Glomerular visceral epithelial cell (primary cell): ENCODE measurements around the gene ADAMTS18.
"Not testable (repeated sequence)": the region's sequence is repeated elsewhere in the genome, so short reads cannot be mapped to it uniquely, and the experiment has no call there.

Experiments
- DNase-seq: peaks from one replicate; pipeline ENCODE4 v3.0.0-alpha.2; 2016; ENCODE audit errors: extremely low spot score

ADAMTS18 gene

GRCh38 chr16:77434530-77435271, at the start of gene ADAMTS18:
TSS of gene ADAMTS18 (minus strand) at chr16:77435034. CDS start at chr16:77434695, 339 bp downstream.
- DNase-seq, result no peak

- no peak for DNase-seq
These were observed 46.0 kb upstream of the ADAMTS18 start for GRCh38 chr16:77480681-77481315.

- DNase-seq, result no peak
These were observed 37.4 kb upstream of the ADAMTS18 start for GRCh38 chr16:77472262-77472661.

- DNase-seq, result no peak
These were observed 36.0 kb upstream of the ADAMTS18 start for GRCh38 chr16:77470851-77471250.

GRCh38 chr16:77469634-77470033, 34.8 kb upstream of the ADAMTS18 start:
- no peak for DNase-seq

GRCh38 chr16:77468831-77469230, 34.0 kb upstream of the ADAMTS18 start:
- no peak for DNase-seq

GRCh38 chr16:77467821-77468335, 33.0 kb upstream of the ADAMTS18 start:
- DNase-seq, result no peak

GRCh38 chr16:77463659-77464058, 28.8 kb upstream of the ADAMTS18 start:
- DNase-seq, result not testable (repeated sequence)

GRCh38 chr16:77462894-77463293, 28.1 kb upstream of the ADAMTS18 start:
- DNase-seq, result no peak

GRCh38 chr16:77459534-77460254, 24.9 kb upstream of the ADAMTS18 start:
- no peak for DNase-seq

- DNase-seq, result no peak
These were observed 22.2 kb upstream of the ADAMTS18 start for GRCh38 chr16:77457046-77457445.

- DNase-seq, result no peak
These were observed 17.4 kb upstream of the ADAMTS18 start for GRCh38 chr16:77452243-77452642.

- DNase-seq, result no peak
These were observed 16.1 kb upstream of the ADAMTS18 start for GRCh38 chr16:77450790-77451487.

- DNase-seq, result no peak
These were observed 14.4 kb upstream of the ADAMTS18 start for GRCh38 chr16:77449208-77449607.

- no peak for DNase-seq
These were observed 10.5 kb upstream of the ADAMTS18 start for GRCh38 chr16:77445324-77445723.

- no peak for DNase-seq
These were observed 9.3 kb upstream of the ADAMTS18 start for GRCh38 chr16:77444147-77444460.

- no peak for DNase-seq
These were observed 8.7 kb upstream of the ADAMTS18 start for GRCh38 chr16:77443357-77444146.

- DNase-seq, result no peak
These were observed 7.2 kb upstream of the ADAMTS18 start for GRCh38 chr16:77442078-77442477.

GRCh38 chr16:77439106-77439505, 4.3 kb upstream of the ADAMTS18 start:
- DNase-seq, result no peak

- DNase-seq, result no peak
These were observed 3.0 kb upstream of the ADAMTS18 start for GRCh38 chr16:77437859-77438258.

- no peak for DNase-seq
These were observed 512 bp upstream of the ADAMTS18 start for GRCh38 chr16:77435272-77435820.
